Gastrocnemius medialis (tissue), 4 donors: ENCODE data around the gene SND1.

Experiments
- POLR2A ChIP-seq, 2 donors: fragments of 450-650 bp; IDR thresholded peaks; one replicate each; pipeline ENCODE4 v1.6.1; 2017; ENCODE audit warnings: antibody characterized with exemption in 2 of 2, mild to moderate bottlenecking in 2 of 2, moderate library complexity in 2 of 2
- TF ChIP-seq, protein P1 (sequence below), 5 experiments: fragments of 450-650 bp in 3 of 5; fragments of 200-600 bp in 2 of 5; sonication (generic) in 2 of 5; IDR thresholded peaks in 4 of 5; conservative IDR thresholded peaks in 1 of 5; 1 replicate in 4 of 5; 2 replicates in 1 of 5; pipeline ENCODE4 v1.5.1; 2016 to 2019; ENCODE audit warnings: antibody characterized with exemption in 5 of 5, mild to moderate bottlenecking in 3 of 5, moderate library complexity in 3 of 5

DNA sequence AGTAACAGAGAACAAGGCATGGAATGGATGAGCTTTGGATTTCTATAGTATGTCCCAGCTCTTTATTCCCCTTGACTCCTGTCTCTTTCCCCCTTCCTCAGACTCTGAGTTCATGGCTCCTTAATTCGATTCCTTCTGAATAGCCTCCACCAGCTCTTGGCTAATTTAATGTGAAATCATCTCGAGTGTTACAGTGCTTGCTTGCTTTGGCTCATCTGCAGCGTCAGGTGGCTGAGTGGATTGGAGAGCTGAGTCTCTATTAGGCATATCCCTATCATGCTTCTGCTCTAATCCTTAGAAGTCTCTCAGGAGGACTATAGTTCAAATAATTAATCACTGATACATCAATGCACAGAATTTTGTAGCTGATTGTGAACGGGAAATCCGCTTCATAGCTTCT lies 244.7 kb downstream of the SND1 start:
- TF ChIP-seq POLR2A (IDR thresholded peaks at IDR 0.05), result no peak
- TF ChIP-seq, protein P1, sequence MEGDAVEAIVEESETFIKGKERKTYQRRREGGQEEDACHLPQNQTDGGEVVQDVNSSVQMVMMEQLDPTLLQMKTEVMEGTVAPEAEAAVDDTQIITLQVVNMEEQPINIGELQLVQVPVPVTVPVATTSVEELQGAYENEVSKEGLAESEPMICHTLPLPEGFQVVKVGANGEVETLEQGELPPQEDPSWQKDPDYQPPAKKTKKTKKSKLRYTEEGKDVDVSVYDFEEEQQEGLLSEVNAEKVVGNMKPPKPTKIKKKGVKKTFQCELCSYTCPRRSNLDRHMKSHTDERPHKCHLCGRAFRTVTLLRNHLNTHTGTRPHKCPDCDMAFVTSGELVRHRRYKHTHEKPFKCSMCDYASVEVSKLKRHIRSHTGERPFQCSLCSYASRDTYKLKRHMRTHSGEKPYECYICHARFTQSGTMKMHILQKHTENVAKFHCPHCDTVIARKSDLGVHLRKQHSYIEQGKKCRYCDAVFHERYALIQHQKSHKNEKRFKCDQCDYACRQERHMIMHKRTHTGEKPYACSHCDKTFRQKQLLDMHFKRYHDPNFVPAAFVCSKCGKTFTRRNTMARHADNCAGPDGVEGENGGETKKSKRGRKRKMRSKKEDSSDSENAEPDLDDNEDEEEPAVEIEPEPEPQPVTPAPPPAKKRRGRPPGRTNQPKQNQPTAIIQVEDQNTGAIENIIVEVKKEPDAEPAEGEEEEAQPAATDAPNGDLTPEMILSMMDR (IDR thresholded peaks at IDR 0.05 in 4 of 5, conservative IDR thresholded peaks at IDR 0.05 in 1 of 5), result no peak
